Astrocyte (in vitro differentiated cells and primary cell): ENCODE results near the gene CNTN5.

Experiments
- EZH2 ChIP-seq: IDR thresholded peaks from 2 replicates; pipeline ENCODE4 v1.6.1; 2012; ENCODE audit warnings: mild to moderate bottlenecking, low read length, inconsistent platforms; ENCODE audit not compliant: insufficient read depth
- TF ChIP-seq, protein P1 (sequence below): IDR thresholded peaks from 2 replicates; pipeline ENCODE4 v1.5.1; 2011; ENCODE audit warnings: low read depth, mild to moderate bottlenecking, inconsistent platforms, low read length, moderate library complexity; ENCODE audit not compliant: insufficient read depth

DNA sequence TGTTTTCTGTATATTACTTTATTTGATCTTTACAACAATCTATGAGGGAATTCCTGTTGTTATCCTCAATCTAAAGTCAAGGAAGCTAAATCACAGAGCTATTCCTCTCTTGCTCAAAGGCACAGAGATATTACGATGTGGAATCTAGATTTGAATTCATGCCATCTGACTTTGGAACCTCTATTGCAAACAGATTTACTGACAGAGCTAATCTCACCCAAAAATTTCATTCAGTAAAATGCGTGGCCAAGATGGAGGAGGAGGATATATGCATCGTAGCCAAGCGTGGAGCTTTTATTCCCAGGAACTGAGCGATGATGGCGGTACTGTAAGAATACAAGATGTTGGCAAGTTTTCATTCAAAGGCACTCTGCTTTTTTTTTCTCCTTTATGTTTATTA, 791.8 kb downstream of the CNTN5 start:
- TF ChIP-seq EZH2, result no peak
- TF ChIP-seq, protein P1, sequence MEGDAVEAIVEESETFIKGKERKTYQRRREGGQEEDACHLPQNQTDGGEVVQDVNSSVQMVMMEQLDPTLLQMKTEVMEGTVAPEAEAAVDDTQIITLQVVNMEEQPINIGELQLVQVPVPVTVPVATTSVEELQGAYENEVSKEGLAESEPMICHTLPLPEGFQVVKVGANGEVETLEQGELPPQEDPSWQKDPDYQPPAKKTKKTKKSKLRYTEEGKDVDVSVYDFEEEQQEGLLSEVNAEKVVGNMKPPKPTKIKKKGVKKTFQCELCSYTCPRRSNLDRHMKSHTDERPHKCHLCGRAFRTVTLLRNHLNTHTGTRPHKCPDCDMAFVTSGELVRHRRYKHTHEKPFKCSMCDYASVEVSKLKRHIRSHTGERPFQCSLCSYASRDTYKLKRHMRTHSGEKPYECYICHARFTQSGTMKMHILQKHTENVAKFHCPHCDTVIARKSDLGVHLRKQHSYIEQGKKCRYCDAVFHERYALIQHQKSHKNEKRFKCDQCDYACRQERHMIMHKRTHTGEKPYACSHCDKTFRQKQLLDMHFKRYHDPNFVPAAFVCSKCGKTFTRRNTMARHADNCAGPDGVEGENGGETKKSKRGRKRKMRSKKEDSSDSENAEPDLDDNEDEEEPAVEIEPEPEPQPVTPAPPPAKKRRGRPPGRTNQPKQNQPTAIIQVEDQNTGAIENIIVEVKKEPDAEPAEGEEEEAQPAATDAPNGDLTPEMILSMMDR, result no peak
